ENCODE data around the gene POLR3A. TPM values are rescaled to one million over a fixed set of nuclear protein-coding genes. Genes with fewer than 3 reads are reported as not detected.

POLR3A gene
- total and polyA plus RNA-seq, 2 of the 13 experiments (the other 11 are each of a cell fraction or from before 2014, with no cell fraction given) = 13.6 to 19.2 TPM

GRCh38 chr10:77944519-77944918 lies 84.8 kb downstream of the POLR3A start (continued):
- TF ChIP-seq, protein P1, sequence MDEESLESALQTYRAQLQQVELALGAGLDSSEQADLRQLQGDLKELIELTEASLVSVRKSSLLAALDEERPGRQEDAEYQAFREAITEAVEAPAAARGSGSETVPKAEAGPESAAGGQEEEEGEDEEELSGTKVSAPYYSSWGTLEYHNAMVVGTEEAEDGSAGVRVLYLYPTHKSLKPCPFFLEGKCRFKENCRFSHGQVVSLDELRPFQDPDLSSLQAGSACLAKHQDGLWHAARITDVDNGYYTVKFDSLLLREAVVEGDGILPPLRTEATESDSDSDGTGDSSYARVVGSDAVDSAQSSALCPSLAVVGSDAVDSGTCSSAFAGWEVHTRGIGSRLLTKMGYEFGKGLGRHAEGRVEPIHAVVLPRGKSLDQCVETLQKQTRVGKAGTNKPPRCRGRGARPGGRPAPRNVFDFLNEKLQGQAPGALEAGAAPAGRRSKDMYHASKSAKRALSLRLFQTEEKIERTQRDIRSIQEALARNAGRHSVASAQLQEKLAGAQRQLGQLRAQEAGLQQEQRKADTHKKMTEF (CRISPR knock-in tag; IDR thresholded peaks at IDR 0.05) = no peak
- no peak for TF ChIP-seq SKIL (CRISPR knock-in tag; IDR thresholded peaks at IDR 0.05; ENCODE audit: borderline replicate concordance)

DNA sequence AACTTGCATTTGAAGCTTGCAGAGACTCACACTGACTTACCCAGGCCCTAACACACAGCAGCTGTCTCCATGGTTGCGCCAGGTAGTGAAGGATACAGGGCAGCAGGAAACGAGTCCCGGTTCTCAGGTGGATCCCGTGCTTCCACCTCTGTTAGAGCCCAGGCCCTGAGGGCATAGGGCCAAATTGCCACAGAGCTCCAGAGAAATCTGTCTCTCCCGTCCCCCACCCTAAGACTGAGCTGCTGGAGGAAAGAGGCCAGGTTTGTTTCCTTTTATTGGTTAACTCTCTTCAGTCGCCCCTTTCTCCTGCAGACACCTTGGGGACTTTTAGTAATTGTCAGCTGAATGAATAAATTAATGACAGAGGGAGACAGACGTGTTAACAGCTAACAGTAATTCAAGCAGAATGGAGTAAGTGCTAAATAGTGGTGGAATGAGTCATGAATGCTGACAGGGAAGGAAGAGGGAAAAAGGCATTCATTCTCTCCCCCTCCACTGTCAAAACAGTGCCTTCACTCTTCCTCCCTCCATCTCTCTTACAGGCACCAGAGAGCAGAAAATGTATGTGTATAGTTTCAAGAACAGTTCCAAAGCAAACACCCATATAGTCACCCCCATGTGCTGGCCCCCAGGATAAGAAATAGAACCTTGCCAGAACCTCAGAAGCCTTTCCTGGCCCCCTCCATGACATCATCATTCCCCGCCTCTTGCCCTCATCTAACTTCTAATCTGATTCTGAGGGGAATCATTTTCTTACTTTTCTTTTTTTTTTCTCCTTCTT lies 86.0 kb downstream of the POLR3A start:
- no peaks in the 10 kb centered on the region for H4K20me1 ChIP-seq (ENCODE audit: insufficient read depth, low read length)
- intact Hi-C loops (cut with micrococcal nuclease; ENCODE audit: unreplicated experiment) = no loop called here
- ChIA-PET CTCF (ENCODE audit: low intra/inter-chr PET ratio, low total read pairs) (no interaction called here), POLR2A (interaction anchor here (1.2 kb wide), 1 partner anchor 96 kb away, joined by 3 read pairs; no protein-coding TSS in a partner anchor)
- no peak overlapping the region for H2AFZ ChIP-seq (ENCODE audit: low read length)
- no peaks in the 10 kb centered on the region for H3K36me3 ChIP-seq (replicated peaks in 1 of 2; ENCODE audit: control insufficient read depth in 1 of 2, insufficient read depth in 2 of 2, low read length in 2 of 2)
- peak overlapping the region; percentile 63 for H3K4me2 ChIP-seq (ENCODE audit: low read depth, low read length)
- ATAC-seq = peak; percentile 57
- no peak for FAIRE-seq
- no peaks in the 10 kb centered on the region for H3K79me2 ChIP-seq (ENCODE audit: insufficient read depth, low read length)
- H3K27me3 ChIP-seq (ENCODE audit: control insufficient read depth in 1 of 2, insufficient read depth in 2 of 2, low read length in 2 of 2) = no peaks in the 10 kb centered on the region; a peak in 2 of 5 replicates
- WGBS (ENCODE audit: low lambda C conversion rate) = 23% methylated on average over 8 of the region's 8 CpGs
- no peak overlapping the region for H3K27ac ChIP-seq (ENCODE audit: extremely low read length, insufficient read depth, low read length)
- peaks cover 81% of the 10 kb centered on the region for H3K4me1 ChIP-seq (ENCODE audit: insufficient read depth, low read length)
- BruUV-seq (replicated peaks) = no TSS peak
- H3K9me3 ChIP-seq (ENCODE audit: low read length) = no peaks in the 10 kb centered on the region
- in situ Hi-C loops (cut with HindIII; ENCODE audit: extremely low pct_ligation_motif_present, low pct_unique_long_range_greater_than_20kb) = no loop called here
- peak; percentile 42 for DNase-seq (ENCODE audit: low spot score)
- H3K4me3 ChIP-seq (replicated peaks in 1 of 3; ENCODE audit: insufficient read depth in 1 of 3, low read depth in 2 of 3, low read length in 3 of 3) = peak overlapping the region in 1 of 3 experiments; percentile 9; a peak in 1 of 6 replicates
- peak overlapping the region; percentile 5; the same call in 1 of the 2 replicates for H3K9ac ChIP-seq (ENCODE audit: insufficient read depth, low read depth, low read length)
- TF ChIP-seq ATAD3A (CRISPR knock-in tag; IDR thresholded peaks at IDR 0.05) (no peak), ZNF747 (CRISPR knock-in tag; IDR thresholded peaks at IDR 0.05; ENCODE audit: borderline replicate concordance) (no peak), CHD4 (IDR thresholded peaks at IDR 0.05; ENCODE audit: borderline replicate concordance, low read length) (no peak), IRF9 (CRISPR knock-in tag; IDR thresholded peaks at IDR 0.05; ENCODE audit: borderline replicate concordance) (no peak), TBX3 (IDR thresholded peaks at IDR 0.05; ENCODE audit: borderline replicate concordance) (0 out of 2 replicates have a peak, but pooled peaks have one; percentile 17), DPF2 (CRISPR knock-in tag; IDR thresholded peaks at IDR 0.05; ENCODE audit: borderline replicate concordance, low read depth) (no peak), SRF (IDR thresholded peaks at IDR 0.05; ENCODE audit: low read depth, low read length) (no peak)
- TF ChIP-seq, protein P2, sequence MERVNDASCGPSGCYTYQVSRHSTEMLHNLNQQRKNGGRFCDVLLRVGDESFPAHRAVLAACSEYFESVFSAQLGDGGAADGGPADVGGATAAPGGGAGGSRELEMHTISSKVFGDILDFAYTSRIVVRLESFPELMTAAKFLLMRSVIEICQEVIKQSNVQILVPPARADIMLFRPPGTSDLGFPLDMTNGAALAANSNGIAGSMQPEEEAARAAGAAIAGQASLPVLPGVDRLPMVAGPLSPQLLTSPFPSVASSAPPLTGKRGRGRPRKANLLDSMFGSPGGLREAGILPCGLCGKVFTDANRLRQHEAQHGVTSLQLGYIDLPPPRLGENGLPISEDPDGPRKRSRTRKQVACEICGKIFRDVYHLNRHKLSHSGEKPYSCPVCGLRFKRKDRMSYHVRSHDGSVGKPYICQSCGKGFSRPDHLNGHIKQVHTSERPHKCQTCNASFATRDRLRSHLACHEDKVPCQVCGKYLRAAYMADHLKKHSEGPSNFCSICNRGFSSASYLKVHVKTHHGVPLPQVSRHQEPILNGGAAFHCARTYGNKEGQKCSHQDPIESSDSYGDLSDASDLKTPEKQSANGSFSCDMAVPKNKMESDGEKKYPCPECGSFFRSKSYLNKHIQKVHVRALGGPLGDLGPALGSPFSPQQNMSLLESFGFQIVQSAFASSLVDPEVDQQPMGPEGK (CRISPR knock-in tag; IDR thresholded peaks at IDR 0.05) = no peak
